NCI-H187 treated with DMSO at 0.1 percent for 48 hours (cell line): ENCODE results near the gene PRMT3.
"Not testable (repeated sequence)": the region's sequence is repeated elsewhere in the genome, so short reads cannot be mapped to it uniquely, and the experiment has no call there.

ENCODE experiments used
- DNase-seq: peaks from one replicate; lab custom pipeline; 2025; lab: John Stamatoyannopoulos, UW

PRMT3 gene

DNA sequence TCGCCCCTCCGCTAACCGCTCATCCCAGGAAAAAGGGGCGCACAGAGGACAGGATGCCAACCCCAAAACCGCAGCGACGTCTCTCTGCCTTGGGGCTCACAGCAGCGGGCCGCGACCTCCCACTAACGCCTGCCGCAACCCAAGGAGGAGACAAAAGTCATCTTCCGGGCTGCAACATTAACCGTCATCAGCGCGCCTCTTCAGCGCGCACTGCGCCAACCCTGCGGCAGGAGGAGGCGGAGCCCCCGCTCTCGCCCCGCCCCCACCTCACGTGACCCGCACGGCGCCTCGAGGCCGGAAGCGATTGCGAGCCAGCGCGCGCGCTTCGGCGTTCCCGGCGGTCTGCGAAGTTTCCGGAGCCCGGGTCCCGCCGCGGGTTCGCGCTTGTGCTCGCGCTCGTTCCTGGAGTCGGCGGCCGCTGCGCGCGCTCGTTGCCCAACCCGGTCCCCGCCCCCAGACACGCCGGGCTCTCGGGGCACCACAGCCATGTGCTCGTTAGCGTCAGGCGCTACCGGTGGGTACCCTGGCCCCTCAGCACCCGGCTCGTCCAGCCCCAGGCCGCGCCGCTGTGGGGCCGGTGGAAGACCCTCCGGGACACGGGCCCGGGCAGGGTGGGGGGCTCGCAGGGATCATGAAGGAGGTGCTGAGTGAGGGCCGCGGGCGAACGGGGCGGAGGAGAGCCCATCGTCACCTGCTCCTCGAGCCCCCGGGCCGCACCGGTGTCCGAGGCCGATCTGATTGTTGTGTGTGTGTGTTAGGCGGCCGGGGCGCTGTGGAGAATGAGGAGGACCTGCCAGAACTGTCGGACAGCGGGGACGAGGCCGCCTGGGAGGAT, at the start of gene PRMT3:
Gene PRMT3 (plus strand): TSS at position 456 of the 835 bp plus-strand sequence. CDS start 31 bp downstream, at position 487.
- peak; percentile 58 for DNase-seq

DNA sequence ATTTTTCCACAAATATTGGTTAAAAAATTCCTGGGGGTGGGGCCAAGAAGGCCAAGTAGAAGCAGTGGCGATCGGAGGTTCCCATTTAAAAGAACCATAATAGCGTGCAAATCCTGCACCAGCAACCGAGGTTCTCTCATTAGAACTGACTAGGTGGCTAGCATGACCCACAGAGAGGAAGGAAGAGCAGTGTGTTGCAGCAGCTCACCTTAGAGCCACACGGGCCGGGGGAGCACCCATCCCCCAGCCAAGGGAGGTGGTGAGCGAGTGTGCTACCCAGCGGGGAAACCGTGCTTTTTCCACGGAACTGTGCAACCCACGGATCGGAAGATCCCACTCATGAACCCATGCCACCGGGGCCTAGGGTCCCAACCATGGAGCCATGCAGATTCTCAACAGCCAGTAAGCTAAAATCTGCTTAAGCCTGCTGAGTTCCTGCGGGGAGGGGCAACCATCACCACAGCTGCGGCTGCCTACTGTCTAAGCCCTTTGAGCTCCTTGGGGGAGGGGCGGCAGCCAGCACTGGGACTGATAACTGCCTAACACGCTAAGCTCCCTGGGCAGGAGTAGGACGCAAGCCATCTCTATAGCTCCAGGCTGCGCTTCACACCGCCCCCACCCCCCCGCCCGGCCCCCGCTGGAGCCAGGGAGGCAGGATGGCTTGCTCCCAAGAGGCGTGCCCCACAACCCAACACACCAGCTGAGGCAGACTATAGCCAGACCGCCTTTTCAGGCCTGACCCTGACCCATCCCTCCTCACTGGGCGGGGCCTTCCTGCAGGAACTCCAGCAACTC, 45.0 kb upstream of the PRMT3 start:
- no peak for DNase-seq

DNA sequence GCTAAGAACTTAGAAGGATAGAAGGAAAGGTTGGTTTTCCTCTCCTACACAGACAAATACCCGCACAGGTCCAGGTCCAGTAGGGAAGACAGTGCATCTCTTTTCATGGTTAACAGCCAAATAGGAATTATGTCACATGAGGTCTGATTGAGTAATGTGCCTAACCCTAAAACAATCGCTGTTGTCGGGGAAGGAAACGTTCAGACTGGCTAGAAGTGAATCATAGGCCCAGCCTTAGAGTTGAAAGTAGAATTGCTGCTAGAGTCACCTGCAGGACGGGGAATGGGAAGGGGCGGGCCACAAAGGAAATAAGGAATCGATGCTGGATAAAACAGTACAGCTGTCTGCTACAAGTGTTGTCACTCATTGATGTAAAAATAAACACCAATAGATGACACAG, 36.4 kb upstream of the PRMT3 start:
- DNase-seq, result no peak

DNA sequence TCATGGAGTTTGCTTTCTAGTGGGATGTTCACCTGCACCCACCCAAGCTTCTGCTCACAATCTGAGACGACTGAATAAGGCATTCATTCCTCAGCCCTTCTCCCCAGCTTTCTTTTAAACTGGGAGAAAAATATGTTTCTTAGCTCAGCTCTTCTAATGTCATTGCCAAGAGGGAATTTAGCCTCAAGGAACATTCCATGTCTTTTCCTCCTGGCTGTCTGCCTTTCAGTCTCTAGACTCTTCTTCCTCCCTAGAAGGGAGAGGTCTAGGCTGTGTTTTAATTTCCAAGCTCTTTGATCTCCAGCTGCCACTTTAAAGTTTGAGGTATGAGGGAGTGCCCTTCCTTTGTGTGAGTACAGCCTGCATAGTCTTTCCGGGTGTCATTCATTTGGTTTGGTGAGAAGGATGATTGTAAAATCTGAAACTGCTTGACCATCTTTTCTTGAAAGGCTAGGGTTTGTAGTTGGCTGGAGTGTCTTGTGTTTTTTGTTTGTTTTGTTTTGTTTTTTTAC, 35.7 kb upstream of the PRMT3 start:
- DNase-seq, result no peak

DNA sequence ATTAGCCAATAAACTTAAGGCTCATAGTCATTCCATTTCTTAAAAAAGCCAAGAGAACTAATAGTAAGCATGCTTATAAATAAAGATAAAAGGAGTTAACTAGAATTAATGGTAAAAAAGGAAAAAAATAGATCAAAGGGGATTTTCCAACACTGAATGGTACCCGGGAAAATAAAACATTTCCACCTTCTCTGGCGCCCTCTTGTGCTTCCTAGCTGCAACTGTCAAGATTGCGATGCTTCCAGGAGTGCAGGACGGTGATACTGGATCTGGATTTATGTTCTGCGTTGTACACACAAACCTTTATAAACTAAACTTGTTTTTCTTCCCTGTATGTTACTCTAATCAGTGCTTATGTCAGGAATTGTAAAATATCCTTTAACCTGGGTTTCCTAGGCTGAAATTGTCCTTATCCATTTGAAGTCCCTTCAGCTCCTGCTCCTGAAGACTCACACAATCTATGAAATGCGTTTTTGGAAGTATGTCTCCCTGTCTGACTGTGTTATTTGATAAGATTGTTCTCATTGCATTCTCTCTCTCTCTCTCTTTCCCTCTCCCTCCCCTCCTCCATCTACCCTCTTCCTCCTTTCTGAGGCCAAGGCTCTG, 33.6 kb upstream of the PRMT3 start:
- peak; percentile 19 for DNase-seq

DNA sequence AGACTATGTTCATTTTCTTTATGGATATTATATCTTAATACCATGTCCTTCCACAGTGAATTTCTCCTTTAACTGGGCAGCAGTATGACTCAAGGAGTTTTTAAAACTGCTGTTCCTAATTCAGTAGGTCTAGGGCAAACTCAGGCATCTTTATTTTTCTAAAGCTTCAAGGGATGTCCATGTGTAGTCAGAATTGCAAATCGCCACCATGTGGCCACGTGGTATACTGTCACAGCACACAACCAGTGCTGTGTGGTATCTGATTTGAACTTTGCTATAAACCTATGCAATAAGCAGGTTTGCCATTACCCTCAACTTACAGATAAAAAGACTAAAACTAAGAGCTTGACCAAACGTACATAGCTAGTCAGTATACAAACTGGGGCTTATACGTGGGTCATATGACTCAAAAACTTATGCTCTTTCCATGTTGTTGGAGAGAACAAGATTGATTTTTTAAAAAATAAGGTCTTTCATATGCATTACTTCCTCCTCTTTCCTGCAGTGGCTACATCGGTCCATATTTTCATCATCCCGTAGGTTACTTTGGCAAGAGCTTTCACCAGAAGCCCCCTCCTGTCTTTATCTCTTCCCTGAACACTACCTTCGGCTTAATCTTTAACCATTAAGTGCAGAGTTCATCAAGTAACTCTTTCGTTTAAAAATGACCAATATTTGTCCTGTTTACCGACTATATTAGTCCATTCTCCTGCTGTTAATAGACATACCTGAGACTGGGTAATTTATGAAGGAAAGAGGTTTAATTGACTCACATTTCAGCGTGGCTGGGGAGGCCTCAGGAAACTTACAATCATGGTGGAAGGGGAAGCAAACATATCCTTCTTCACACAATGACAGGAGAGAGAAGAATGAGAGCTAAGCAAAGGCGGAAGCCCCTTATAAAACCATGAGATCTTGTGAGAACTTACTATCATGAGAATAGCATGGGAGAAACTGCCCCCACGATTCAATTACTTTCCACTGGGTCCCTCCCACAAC, 32.0 kb upstream of the PRMT3 start:
- no peak for DNase-seq

DNA sequence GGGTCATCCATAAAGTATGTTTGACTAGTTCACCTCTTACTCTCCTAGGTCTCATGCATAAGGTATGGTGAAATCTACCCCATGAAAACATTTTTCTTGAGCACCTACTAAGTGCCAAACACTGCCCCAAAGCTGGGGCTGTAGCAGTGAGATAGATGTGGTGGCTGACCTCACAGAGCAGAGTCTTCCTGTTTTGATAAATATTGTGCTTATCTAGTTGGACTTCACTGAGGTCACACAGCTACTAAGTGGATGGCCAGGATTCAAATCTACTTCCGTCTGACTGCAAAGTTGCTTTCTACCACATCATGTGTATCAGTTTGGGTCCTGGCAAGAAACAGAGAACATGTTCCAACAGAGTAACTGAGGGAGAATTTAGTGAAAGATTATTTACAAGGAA, 30.4 kb upstream of the PRMT3 start:
- no peak for DNase-seq

DNA sequence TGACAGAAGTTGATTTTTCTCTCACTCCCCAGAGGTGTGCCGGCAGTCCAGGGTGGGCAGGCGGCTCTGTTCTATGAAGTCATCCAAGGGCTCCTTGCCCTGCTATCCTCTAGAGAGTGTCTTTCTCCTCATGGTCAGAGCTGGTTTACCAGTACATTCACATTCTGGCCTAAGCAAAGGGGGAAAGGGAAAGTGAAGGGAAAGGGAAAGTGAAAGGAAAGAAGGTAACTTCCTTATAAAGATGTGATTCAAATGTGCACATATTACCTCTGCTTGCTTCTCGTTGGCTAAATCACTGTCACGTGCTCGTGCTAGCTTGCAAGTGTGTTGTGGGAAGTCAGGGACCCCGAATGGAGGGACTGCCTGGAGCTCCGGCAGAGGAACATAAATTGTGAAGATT, 26.9 kb upstream of the PRMT3 start:
- DNase-seq, result no peak

DNA sequence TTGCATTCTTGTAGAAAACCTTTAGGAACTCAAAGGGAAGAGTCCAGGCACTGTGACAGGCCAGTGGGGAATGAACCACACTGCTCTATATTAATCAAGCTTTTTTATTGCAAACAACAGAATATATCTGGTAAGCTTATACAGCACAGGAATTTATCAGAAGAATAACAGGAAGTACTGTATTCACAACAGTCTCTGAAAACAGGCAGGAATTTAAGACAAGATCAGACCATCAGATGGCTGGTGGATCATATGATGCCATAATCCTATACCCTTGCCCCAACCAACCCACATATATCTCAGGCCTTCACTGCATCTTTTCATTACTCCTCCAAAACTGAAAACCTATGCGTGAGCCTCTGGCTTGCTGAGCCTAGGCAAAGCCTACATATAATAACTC, 25.0 kb upstream of the PRMT3 start:
- DNase-seq, result no peak

DNA sequence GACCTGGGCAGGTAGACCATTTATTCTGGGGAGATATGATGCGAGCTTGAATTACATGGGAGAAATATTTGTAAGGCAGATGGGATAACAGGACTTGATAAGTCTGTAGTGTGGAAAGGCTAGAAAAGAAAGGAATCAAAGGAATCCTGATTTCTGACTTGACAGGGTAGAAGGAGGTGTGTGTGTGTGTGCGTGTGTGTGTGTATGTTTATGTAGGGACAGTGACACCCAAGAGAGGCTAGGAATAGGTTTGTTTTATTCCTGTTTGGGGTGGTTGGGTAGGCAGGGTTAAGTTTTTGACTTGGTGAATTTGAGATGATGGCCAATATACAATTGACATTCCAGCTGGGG, 24.4 kb upstream of the PRMT3 start:
- no peak for DNase-seq

DNA sequence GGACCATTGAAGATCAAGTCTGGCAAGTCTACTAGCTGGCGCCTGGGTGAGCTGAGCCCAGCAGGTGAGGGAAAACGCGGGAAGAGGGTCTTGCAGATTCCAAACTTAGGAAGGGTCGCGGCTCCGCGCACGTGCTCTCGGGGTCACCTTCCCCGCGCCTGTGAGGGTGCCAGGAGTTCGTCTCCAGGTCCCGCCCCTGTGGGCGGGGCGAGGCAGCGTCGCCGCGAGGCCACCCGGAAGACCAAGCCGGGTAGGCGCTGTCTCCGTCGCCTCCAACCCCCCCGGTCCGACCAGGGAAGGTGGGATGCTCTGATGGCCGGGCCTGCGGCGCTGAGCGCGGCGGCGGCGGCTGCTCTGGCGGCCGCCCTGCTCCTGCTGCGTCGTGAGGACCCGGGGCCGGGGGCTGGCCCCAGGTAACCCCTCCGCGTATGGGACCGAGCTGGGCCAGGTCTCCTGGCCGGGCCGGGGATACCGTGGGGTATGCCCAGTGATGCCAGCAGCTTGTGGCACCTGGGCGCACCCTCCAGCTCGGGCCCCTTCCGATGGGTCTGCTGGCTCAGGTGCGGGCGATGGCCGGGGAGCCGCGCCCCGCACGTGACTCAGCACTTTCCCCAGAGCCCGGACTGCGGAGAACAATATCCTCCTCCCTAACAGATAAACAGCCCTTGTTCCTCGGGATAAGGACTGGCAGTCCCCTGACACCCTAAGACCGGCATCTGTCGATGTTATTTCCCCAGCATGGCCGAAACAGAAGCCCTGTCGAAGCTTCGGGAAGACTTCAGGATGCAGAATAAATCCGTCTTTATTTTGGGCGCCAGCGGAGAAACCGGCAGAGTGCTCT, 23.8 kb upstream of the PRMT3 start, which contains the start of gene HTATIP2:
Gene HTATIP2 (plus strand): TSS at position 215 of the 841 bp plus-strand sequence. CDS start 524 bp downstream, at position 739.
- DNase-seq, result peak; percentile 7

DNA sequence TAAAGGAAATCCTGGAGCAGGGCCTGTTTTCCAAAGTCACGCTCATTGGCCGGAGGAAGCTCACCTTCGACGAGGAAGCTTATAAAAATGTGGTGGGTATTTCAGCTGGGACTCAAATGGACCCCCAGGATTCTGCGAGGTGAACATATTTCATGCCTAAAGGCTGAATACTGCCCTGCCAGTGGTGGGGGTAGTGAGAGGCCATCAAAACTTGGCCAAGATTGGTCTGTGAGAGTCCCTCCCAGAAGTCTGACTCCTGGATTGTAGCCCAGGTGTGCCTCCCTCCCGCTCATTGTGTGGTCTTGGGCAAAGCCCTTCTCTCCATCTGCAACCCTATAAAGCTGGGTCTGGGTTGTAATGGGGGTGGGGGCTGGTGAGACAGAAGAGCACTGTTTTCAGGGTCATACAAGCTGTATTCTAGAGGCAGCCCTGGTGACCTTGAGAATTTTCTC, 23.1 kb upstream of the PRMT3 start:
- no peak for DNase-seq

DNA sequence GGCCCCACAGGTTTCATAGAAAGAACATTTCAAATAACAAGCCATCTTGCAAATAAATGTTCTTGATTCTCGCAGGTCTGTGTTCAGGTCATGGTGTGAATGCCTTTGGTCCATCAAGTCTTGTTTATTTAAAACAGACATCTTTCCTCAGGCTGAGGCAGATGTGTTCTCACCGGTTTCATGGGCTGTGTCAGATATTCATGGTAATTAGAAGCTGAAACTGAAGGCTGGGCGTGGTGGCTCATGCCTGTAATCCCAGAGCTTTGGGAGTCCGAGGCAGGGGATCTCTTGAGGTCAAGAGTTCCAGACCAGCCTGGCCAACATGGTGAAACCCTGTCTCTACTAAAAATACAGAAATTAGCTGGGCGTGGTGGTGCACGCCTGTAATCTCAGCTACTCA, 22.1 kb upstream of the PRMT3 start:
- DNase-seq, result not testable (repeated sequence)

DNA sequence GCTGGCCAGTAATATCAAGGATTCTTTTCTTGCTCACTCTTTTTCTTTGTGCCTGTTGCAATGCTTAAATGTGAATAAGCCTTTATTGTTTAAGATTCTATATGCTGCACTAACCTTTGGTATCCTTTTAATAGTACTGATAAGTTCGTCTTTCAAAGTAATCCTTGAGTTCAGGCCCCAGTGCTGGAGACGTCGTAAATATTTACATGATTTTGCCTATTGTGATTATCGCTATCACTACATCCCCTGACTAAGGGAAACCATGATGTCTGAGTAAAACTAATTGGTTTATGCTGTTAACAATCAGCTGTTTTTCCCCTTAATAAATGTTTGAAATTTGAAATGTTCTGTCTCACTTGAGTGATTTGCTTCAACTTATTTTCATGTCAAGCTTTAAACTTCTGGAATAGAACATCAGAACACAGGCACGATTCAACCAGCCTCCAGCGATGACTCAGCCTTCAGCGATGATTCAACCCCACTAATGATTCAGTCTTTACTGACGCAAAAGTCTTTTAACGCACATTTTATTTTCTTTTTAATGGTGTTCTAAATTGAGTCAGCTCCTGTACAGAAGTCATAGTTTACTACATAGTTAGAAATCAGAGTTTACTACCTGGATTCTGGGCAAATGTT, 20.1 kb upstream of the PRMT3 start:
- no peak for DNase-seq

DNA sequence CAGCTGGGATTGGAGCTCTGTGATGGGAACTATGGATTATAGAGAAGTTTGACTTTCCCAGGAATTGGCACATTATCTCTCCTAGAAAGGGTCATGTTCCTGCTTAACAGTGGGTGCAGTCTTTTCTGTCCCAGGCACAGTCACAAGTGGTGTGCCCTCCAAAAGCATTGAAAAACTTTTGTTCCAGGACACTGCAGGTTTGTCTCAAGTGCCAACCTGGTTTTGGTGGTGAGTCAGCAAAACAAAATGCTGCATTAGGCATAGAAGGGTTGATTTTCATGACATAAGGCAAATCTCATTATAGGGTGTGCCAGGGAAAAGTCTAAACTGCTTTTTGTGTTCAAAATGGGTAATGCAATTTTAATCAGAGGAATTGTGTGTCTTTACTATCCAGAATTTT, 19.1 kb upstream of the PRMT3 start:
- no peak for DNase-seq

DNA sequence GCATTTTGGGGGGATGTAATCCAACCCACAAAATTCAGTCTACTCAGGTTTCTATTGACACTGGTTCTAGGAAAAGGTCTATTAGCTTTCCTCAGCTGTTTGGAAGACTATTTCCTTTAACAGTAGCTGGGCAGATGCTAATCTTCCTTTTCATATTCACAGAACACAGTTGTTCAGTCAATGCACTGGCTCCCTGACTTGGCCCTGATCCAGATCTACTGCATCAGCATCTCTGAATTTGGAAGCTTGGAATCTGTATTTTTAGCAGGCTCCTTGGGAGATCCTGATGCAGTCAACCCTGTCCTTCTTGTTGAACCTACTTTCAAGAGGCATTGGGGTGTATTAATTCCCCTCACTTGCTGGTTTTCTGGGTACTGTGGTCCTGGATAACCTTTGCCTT, 17.7 kb upstream of the PRMT3 start:
- DNase-seq, result no peak

DNA sequence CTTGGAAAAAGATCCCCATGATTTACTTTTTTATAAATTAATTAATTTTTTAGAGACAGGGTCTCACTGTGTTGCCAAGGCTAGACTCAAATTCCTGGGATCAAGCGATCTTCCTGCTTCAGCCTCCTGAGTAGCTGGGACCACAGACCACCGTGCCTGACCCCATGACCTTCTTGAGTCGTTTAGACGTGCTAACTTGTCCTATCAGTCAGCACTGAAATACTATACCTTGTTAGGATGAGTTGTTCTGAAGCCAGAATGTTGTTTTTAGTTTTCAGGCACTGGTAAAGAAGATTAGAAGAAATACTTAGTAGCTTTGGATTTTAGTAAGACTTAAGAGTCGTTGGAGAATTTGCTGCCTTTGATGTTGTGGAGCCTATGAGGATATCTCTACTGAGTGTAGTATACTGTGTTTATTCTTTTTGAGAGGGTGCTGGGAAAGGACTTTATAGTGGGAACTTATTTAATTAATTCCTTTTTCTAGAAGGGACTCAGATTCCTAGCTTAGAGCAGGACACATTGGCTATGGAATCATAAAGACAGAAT, 15.4 kb upstream of the PRMT3 start:
- DNase-seq, result no peak

DNA sequence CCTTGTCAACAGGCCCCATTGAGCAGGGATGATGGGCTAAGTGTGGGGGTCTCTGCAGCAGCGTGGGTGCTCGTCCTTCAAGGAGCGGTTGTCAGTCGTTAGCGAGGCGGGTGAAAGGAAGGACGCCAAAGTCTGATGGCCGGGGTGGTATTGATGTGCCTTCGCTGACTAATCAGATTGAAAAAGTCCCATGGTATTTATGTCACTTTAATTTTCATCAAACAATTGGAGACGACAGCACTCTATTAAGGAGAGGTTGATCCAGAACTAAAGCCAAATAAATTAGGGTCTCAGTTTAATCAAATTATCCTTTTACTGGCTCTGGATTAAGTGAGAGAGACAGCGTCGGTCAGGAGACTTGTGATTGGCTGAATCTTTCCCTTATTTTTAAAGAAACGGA, 14.4 kb upstream of the PRMT3 start:
- DNase-seq, result no peak

DNA sequence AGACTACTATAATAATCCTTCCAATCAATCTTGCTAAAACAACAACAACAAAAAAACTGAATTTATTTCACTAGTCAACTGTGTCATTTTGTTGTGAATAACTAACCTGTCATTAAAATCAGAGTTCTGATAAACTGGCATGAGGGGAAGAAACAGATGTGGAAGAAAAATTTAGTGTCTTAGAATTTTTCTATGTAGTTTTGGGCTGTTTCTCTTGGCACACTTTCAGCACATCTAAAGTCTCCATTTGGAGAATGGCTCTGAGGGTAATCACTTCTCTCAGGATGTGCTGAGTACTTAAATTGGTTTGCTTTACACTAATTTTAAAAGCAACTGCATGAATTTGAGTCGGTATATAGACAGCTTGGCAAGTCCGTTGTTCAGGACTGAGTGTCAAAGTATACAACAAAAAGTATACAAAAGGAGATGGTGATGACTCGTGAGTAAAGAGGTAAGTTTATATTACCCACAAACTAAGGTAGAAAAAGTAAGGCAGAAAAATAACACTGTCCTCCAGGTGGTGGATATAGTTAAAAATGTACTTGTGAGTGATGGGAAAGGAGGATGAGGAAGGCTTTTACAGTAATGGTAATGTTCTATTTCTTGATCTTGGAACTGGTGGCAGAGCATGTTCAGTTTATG, 13.8 kb upstream of the PRMT3 start:
- no peak for DNase-seq
